GM18505 (cell line): Measurements from ENCODE around the gene ZNF431.

Experiments
- ATAC-seq: cut with Tn5 transposase; IDR thresholded peaks from one replicate; pipeline ENCODE4 v1.9.1; 2021; ENCODE audit not compliant: unreplicated experiment
- POLR2A ChIP-seq: IDR thresholded peaks from 4 replicates; pipeline ENCODE4 v1.6.1; 2011; ENCODE audit warnings: borderline replicate concordance; ENCODE audit not compliant: insufficient read depth, insufficient read length; ENCODE audit errors: extremely low read depth

ZNF431 gene

GRCh38 chr19:21141787-21142464 lies at the start of gene ZNF431:
Gene ZNF431, plus strand, starts transcription at chr19:21142040. Its CDS starts 144 bp downstream, at chr19:21142184.
- TF ChIP-seq POLR2A: peak; percentile 88
- peak; percentile 100 for ATAC-seq

GRCh38 chr19:21092109-21092508 lies 49.7 kb upstream of the ZNF431 start:
- ATAC-seq: no peak
- TF ChIP-seq POLR2A: no peak

- no peak for ATAC-seq
- TF ChIP-seq POLR2A: no peak
These were observed 47.4 kb upstream of the ZNF431 start for GRCh38 chr19:21094347-21095025.

GRCh38 chr19:21098291-21098690 lies 43.5 kb upstream of the ZNF431 start:
- ATAC-seq: no peak
- no peak for TF ChIP-seq POLR2A

GRCh38 chr19:21101521-21102242 lies 40.2 kb upstream of the ZNF431 start:
- TF ChIP-seq POLR2A: no peak

GRCh38 chr19:21109116-21109515 lies 32.7 kb upstream of the ZNF431 start:
- ATAC-seq: no peak
- no peak for TF ChIP-seq POLR2A

More at GRCh38 chr19:21101521-21102242, 40.2 kb upstream of the ZNF431 start:
- ATAC-seq: no peak

- no peak for TF ChIP-seq POLR2A
- ATAC-seq: no peak
These were observed 31.7 kb upstream of the ZNF431 start for GRCh38 chr19:21110183-21110582.

- TF ChIP-seq POLR2A: no peak
- no peak for ATAC-seq
These were observed 26.4 kb upstream of the ZNF431 start for GRCh38 chr19:21115430-21115829.

- TF ChIP-seq POLR2A: no peak
- no peak for ATAC-seq
These were observed 24.6 kb upstream of the ZNF431 start for GRCh38 chr19:21117041-21117907.

- TF ChIP-seq POLR2A: no peak
- ATAC-seq: no peak
These were observed 15.8 kb upstream of the ZNF431 start for GRCh38 chr19:21126078-21126477.

- ATAC-seq: no peak
- no peak for TF ChIP-seq POLR2A
These were observed 14.8 kb upstream of the ZNF431 start for GRCh38 chr19:21127001-21127400.

GRCh38 chr19:21127898-21128297 lies 13.9 kb upstream of the ZNF431 start:
- ATAC-seq: no peak
- no peak for TF ChIP-seq POLR2A
